A549 (cell line): ENCODE measurements around the gene RAP2B. TPM values are rescaled to one million over a fixed set of nuclear protein-coding genes. Genes with fewer than 3 reads are reported as not detected.
A peak's percentile ranks its signal among the peaks of the same experiment; 100 is the strongest.
"Not testable (repeated sequence)": the region's sequence is repeated elsewhere in the genome, so short reads cannot be mapped to it uniquely, and the experiment has no call there.

Experiments used
- ATAC-seq, 2 experiments: fragments of 200-7000 bp in 1 of 2; fragments of >200 bp in 1 of 2; cut with Nextera tagmentation in 1 of 2; cut with Tn5 transposase in 1 of 2; 3 replicates each; pipeline versions ENCODE4 v1.8.0 to v1.9.1; 2018 to 2020; ENCODE audit warnings: mild to moderate bottlenecking in 1 of 2, moderate library complexity in 1 of 2
- CTCF ChIA-PET: fragments of 300-600 bp; sonication (Branson Sonifier 250); formaldehyde crosslinking; extraction: SDS; loops from one replicate; lab custom pipeline; 2021; ENCODE audit warnings: antibody characterized with exemption, inconsistent platforms; lab: Yijun Ruan, JAX
- POLR2A ChIA-PET: fragments of 350-600 bp; formaldehyde crosslinking; extraction: SDS; loops from one replicate; lab custom pipeline; 2021; ENCODE audit warnings: antibody characterized with exemption, inconsistent platforms; lab: Yijun Ruan, JAX
- DNase-seq, 2 experiments: peaks; one replicate each; pipeline versions ENCODE4 v3.0.0 to v3.0.0-alpha.2; 2011 to 2016; ENCODE audit warnings: low read depth in 1 of 2, low spot score in 1 of 2
- FAIRE-seq: peaks from 2 replicates; lab custom pipeline; 2011; peaks lifted over from hg19 to GRCh38; lab: Jason Lieb, UNC
- H3K27ac ChIP-seq, 2 experiments: fragments of >200 bp; sonication (Bioruptor Twin); formaldehyde crosslinking; 3 replicates each; pipeline ENCODE4 v1.5.1; 2016 to 2017
- H3K4me1 ChIP-seq: fragments of >200 bp; sonication (Bioruptor Twin); formaldehyde crosslinking; 3 replicates; pipeline ENCODE4 v1.6.1; 2016
- H3K4me2 ChIP-seq: fragments of >200 bp; sonication (Bioruptor Twin); formaldehyde crosslinking; 3 replicates; pipeline ENCODE4 v1.6.1; 2016
- H3K4me3 ChIP-seq: fragments of >200 bp; sonication (Bioruptor Twin); formaldehyde crosslinking; 3 replicates; pipeline ENCODE4 v1.5.1; 2016
- H3K9me3 ChIP-seq: fragments of >200 bp; sonication (Bioruptor Twin); formaldehyde crosslinking; 3 replicates; pipeline ENCODE4 v1.6.1; 2016
- BHLHE40 ChIP-seq: IDR thresholded peaks from 2 replicates; pipeline ENCODE4 v1.6.1; 2012; ENCODE audit warnings: low read depth, low read length, inconsistent platforms
- CEBPB ChIP-seq, 2 experiments: fragments of >200 bp in 1 of 2; sonication (Bioruptor Twin) in 1 of 2; formaldehyde crosslinking in 1 of 2; IDR thresholded peaks; 2 replicates each; pipeline ENCODE4 v1.6.1; 2012 to 2016
- CHD4 ChIP-seq: fragments of 200-600 bp; sonication (generic); IDR thresholded peaks from 2 replicates; pipeline ENCODE4 v1.6.1; 2016; ENCODE audit warnings: antibody characterized with exemption, mild to moderate bottlenecking, borderline replicate concordance
- EHMT2 ChIP-seq: fragments of 200-600 bp; sonication (generic); IDR thresholded peaks from 2 replicates; pipeline ENCODE4 v1.6.1; 2016; ENCODE audit warnings: antibody characterized with exemption, low read depth, mild to moderate bottlenecking, moderate library complexity
- ESRRA ChIP-seq: fragments of 150-350 bp; IDR thresholded peaks from 2 replicates; pipeline ENCODE4 v1.6.1; 2014; ENCODE audit warnings: mild to moderate bottlenecking, low read length, borderline replicate concordance
- FOSB ChIP-seq: fragments of 250-450 bp; sonication (Bioruptor Pico); IDR thresholded peaks from 2 replicates; pipeline ENCODE4 v1.5.0; 2020; ENCODE audit warnings: mild to moderate bottlenecking, moderate library complexity
- FOSL2 ChIP-seq, 2 experiments: fragments of 450-650 bp in 1 of 2; fragments of >200 bp in 1 of 2; sonication (Bioruptor Twin) in 1 of 2; formaldehyde crosslinking; IDR thresholded peaks; 2 replicates each; pipeline versions ENCODE4 v1.5.0 to v1.6.1; 2016 to 2020; ENCODE audit warnings: mild to moderate bottlenecking in 1 of 2, moderate library complexity in 1 of 2
- FOXS1 ChIP-seq: fragments of 250-450 bp; sonication (Bioruptor Pico); IDR thresholded peaks from 2 replicates; pipeline ENCODE4 v1.5.0; 2020; ENCODE audit warnings: mild to moderate bottlenecking, moderate library complexity
- GATA3 ChIP-seq: IDR thresholded peaks from 2 replicates; pipeline ENCODE4 v1.6.1; 2012; ENCODE audit warnings: borderline replicate concordance
- HEYL ChIP-seq: fragments of 250-450 bp; sonication (Bioruptor Pico); IDR thresholded peaks from 2 replicates; pipeline ENCODE4 v1.8.0; 2021; ENCODE audit warnings: mild to moderate bottlenecking, moderate library complexity
- KDM1A ChIP-seq: fragments of 200-600 bp; sonication (generic); IDR thresholded peaks from 2 replicates; pipeline ENCODE4 v1.6.1; 2016; ENCODE audit warnings: low read depth, mild to moderate bottlenecking
- KDM5A ChIP-seq: fragments of 200-600 bp; sonication (generic); IDR thresholded peaks from 2 replicates; pipeline ENCODE4 v1.6.1; 2016; ENCODE audit warnings: antibody characterized with exemption, mild to moderate bottlenecking
- MAZ ChIP-seq: fragments of 150-350 bp; IDR thresholded peaks from 2 replicates; pipeline ENCODE4 v1.6.1; 2014; ENCODE audit warnings: antibody characterized with exemption, low read depth, low read length, borderline replicate concordance
- MYC ChIP-seq: IDR thresholded peaks from 2 replicates; pipeline ENCODE4 v1.6.1; 2012; ENCODE audit warnings: mild to moderate bottlenecking, inconsistent platforms, low read length, improper control_type of control experiment, borderline replicate concordance
- NR3C1 ChIP-seq: fragments of >200 bp; sonication (Bioruptor Twin); formaldehyde crosslinking; IDR thresholded peaks from 3 replicates; pipeline ENCODE4 v1.6.1; 2017
- POLR2AphosphoS2 ChIP-seq: conservative IDR thresholded peaks from 2 replicates; pipeline ENCODE4 v1.6.1; 2012; ENCODE audit warnings: low read length, improper control_type of control experiment, inconsistent platforms
- RNF2 ChIP-seq: fragments of 200-600 bp; sonication (generic); IDR thresholded peaks from 2 replicates; pipeline ENCODE4 v1.6.1; 2016; ENCODE audit warnings: low read depth, mild to moderate bottlenecking, antibody characterized with exemption, moderate library complexity, borderline replicate concordance
- TFCP2L1 ChIP-seq: fragments of 250-450 bp; sonication (Bioruptor Pico); IDR thresholded peaks from 2 replicates; pipeline ENCODE4 v1.5.0; 2021; ENCODE audit warnings: mild to moderate bottlenecking
- TP53 ChIP-seq: fragments of 250-450 bp; sonication (Bioruptor Pico); IDR thresholded peaks from 2 replicates; pipeline ENCODE4 v1.5.0; 2021; ENCODE audit warnings: mild to moderate bottlenecking, moderate library complexity
- ZC3H11A ChIP-seq: fragments of 450-650 bp; IDR thresholded peaks from 2 replicates; pipeline ENCODE4 v1.6.1; 2014; ENCODE audit warnings: antibody characterized with exemption, mild to moderate bottlenecking
- ZNF302 ChIP-seq: fragments of 250-450 bp; sonication (Bioruptor Pico); IDR thresholded peaks from 2 replicates; pipeline ENCODE4 v1.9.0; 2021; ENCODE audit warnings: inconsistent platforms, mild to moderate bottlenecking, moderate library complexity
- ZSCAN20 ChIP-seq: fragments of 250-450 bp; sonication (Bioruptor Pico); IDR thresholded peaks from 2 replicates; pipeline ENCODE4 v1.8.0; 2022; ENCODE audit warnings: mild to moderate bottlenecking, moderate library complexity
- WGBS: methylation state at CpG from one replicate; pipeline ENCODE4 v1.1.6; 2017; ENCODE audit errors: missing lambda C conversion rate; 5-methylcytosine and 5-hydroxymethylcytosine counted together
- polyA plus RNA-seq, 4 experiments: library from polyadenylated mRNA; depleted of rRNA in 3 of 4; stranded (reverse); fragments of >200 nt; fragmentation: RNase III in 1 of 4; extraction: RNeasy Plus Mini Kit Qiagen cat#74134 plus additional on column Dnase treatment in 1 of 4; gene quantifications; 2 replicates in 3 of 4; 3 replicates in 1 of 4; pipeline ENCODE4 v1.2.3, GENCODE V29; 2011 to 2017
- TF ChIP-seq, protein P1 (sequence below): fragments of 200-600 bp; sonication (generic); IDR thresholded peaks from 2 replicates; pipeline ENCODE4 v1.6.1; 2016; ENCODE audit warnings: antibody characterized with exemption, mild to moderate bottlenecking, moderate library complexity
- TF ChIP-seq, protein P2 (sequence below): IDR thresholded peaks from 2 replicates; pipeline ENCODE4 v1.6.1; 2012; ENCODE audit warnings: low read depth, borderline replicate concordance

The RAP2B gene
- polyA plus RNA-seq, 2 of the 4 experiments (the other 2 are of a cell fraction): 5.6 to 6.7 TPM

DNA sequence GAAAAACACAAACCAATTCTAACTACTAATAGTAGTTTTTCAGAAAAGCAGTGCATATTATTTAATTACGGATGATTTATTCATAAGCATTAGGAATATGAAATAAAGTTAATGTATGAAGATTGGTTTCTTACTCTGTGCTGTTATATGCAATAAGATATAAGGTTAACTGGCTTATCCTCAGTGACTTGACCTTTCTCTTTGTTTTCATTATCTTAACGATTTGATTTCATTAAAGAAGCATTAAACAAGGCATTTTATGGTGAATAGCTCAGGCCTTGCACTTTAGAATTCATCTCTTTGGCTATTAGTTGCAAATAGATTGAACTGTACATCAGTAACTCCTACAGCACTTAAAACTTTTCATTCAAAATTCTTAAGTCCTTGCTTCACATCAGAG lies 28.9 kb downstream of the RAP2B start (continued):
- TF ChIP-seq, protein P1, sequence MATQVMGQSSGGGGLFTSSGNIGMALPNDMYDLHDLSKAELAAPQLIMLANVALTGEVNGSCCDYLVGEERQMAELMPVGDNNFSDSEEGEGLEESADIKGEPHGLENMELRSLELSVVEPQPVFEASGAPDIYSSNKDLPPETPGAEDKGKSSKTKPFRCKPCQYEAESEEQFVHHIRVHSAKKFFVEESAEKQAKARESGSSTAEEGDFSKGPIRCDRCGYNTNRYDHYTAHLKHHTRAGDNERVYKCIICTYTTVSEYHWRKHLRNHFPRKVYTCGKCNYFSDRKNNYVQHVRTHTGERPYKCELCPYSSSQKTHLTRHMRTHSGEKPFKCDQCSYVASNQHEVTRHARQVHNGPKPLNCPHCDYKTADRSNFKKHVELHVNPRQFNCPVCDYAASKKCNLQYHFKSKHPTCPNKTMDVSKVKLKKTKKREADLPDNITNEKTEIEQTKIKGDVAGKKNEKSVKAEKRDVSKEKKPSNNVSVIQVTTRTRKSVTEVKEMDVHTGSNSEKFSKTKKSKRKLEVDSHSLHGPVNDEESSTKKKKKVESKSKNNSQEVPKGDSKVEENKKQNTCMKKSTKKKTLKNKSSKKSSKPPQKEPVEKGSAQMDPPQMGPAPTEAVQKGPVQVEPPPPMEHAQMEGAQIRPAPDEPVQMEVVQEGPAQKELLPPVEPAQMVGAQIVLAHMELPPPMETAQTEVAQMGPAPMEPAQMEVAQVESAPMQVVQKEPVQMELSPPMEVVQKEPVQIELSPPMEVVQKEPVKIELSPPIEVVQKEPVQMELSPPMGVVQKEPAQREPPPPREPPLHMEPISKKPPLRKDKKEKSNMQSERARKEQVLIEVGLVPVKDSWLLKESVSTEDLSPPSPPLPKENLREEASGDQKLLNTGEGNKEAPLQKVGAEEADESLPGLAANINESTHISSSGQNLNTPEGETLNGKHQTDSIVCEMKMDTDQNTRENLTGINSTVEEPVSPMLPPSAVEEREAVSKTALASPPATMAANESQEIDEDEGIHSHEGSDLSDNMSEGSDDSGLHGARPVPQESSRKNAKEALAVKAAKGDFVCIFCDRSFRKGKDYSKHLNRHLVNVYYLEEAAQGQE: no peak
- no peak for TF ChIP-seq ZNF302 (CRISPR knock-in tag)

DNA sequence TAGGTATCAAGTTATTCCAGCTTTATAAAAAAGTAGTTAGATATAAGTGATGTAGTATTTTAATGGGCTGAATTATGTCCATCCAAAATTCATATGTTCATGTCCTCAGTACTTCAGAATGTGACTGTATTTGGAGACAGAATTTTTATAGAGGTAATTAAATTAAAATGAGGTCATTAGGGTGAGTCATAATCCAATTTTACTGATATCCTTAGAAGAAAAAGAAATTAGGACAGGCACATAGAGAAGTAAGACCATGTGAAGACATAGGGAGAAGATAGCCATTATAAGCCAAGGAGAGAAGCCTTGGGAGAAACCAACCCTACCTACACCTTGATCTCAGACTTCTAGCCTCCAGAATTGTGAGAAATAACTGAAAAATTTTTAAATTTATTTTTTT lies 30.3 kb downstream of the RAP2B start:
- ATAC-seq: no peak

DNA sequence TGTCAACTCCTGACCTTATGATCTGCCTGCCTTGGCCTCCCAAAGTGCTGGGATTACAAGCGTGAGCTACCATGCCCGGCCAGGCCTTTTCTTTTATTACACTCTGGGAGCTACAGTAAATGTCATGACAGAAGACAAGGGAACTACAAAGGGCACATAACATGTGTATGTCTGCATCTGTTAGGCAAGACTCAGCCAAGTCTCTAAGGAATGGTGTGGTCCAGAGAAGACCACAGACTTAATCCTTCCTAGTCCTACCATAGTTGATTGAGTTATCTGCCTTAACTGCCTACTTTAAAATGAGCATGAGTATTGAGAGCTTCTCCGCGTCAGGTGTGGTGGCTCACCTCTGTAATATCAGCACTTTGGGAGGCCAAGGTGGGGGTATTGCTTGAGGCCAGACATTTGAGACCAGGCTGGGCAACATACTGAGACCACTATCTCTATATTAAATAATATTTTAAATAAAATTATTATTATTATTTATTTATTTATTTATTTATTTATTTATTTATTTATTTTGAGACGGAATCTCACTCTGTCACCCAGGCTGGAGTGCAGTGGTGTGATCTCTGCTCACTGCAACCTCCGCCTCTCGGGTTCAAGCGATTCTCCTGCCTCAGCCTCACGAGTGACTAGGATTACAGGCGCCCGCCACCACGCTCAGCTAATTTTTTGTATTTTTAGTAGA lies 31.9 kb downstream of the RAP2B start:
- CTCF ChIA-PET: interaction anchor here (0.5 to 1.3 kb wide), 3 partner anchors 53 to 151 kb away, joined by 3 read pairs; no protein-coding TSS in a partner anchor
- H3K9me3 ChIP-seq, FAIRE-seq, H3K27ac ChIP-seq, POLR2A ChIA-PET, H3K4me1 ChIP-seq: not testable (repeated sequence)
- 95% methylated on average over 12 of the region's 12 CpGs for WGBS
- peak; percentile 32 for TF ChIP-seq ZC3H11A
- TF ChIP-seq, all 56 proteins: peak for 1; not testable (repeated sequence) for 55
- not testable (repeated sequence) for DNase-seq, H3K4me3 ChIP-seq, ATAC-seq, H3K4me2 ChIP-seq

More for the DNA sequence above, 30.3 kb downstream of the RAP2B start:
- DNase-seq (no peak), FAIRE-seq (no peak)
- ChIA-PET CTCF (interaction anchor here (1.3 kb wide), 1 partner anchor 55 kb away, joined by 3 read pairs; no protein-coding TSS in a partner anchor), POLR2A (no interaction called here)
- Histone ChIP-seq H3K4me2 (no peak overlapping the region), H3K4me3 (no peak overlapping the region), H3K27ac (no peak overlapping the region), H3K9me3 (no peaks in the 10 kb centered on the region), H3K4me1 (no peaks in the 10 kb centered on the region)
- TF ChIP-seq KDM5A: no peak
- no peak for TF ChIP-seq MAZ
- no peak for TF ChIP-seq FOXS1 (CRISPR knock-in tag)
- no peak for TF ChIP-seq TFCP2L1 (CRISPR knock-in tag)
- TF ChIP-seq FOSL2 (IDR thresholded peaks at IDR 0.05): no peak
- TF ChIP-seq FOSL2 (CRISPR knock-in tag; IDR thresholded peaks at IDR 0.05): peak; percentile 49; the same call in 1 of the 2 replicates
- no peak for TF ChIP-seq MYC
- no peak for TF ChIP-seq TP53 (CRISPR knock-in tag)
- TF ChIP-seq FOSB (CRISPR knock-in tag): no peak

DNA sequence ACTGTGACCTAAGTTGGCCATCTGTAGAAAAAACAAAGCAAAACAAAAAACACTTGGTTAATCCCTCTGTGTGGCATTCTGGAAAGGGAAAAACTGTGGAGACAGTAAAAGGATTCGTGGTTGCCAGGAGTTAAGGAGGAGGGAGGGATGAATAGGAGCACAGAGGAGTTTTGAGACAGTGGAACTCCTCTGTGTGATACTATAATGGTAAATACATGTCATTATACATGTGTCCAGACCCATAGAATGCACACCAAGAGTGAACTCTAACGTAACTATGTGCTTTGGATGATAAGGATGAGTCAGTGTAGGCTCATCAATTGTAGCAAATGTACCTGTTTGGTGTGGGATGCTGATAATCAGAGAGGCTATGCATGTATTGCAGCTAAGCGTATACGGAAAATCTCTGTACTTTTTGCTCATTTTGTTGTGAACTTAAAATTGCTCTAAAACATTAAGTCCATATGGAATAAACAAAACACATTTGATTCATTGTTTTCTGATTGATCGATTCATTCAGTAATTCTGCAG lies 33.4 kb downstream of the RAP2B start:
- Histone ChIP-seq H3K9me3 (no peaks in the 10 kb centered on the region), H3K27ac (no peak overlapping the region), H3K4me2 (no peak overlapping the region), H3K4me1 (no peaks in the 10 kb centered on the region), H3K4me3 (no peak overlapping the region)
- TF ChIP-seq, protein P2, sequence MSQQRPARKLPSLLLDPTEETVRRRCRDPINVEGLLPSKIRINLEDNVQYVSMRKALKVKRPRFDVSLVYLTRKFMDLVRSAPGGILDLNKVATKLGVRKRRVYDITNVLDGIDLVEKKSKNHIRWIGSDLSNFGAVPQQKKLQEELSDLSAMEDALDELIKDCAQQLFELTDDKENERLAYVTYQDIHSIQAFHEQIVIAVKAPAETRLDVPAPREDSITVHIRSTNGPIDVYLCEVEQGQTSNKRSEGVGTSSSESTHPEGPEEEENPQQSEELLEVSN: no peak
- TF ChIP-seq EHMT2 (no peak), MAZ (no peak), ZSCAN20 (CRISPR knock-in tag) (no peak), RNF2 (no peak), TP53 (CRISPR knock-in tag) (no peak), NR3C1 (no peak), KDM1A (no peak), HEYL (CRISPR knock-in tag) (no peak), POLR2AphosphoS2 (no peak), GATA3 (no peak), CEBPB (IDR thresholded peaks at IDR 0.05) (no peak), BHLHE40 (no peak), TFCP2L1 (CRISPR knock-in tag) (no peak), ZC3H11A (no peak), CHD4 (no peak), FOSB (CRISPR knock-in tag) (no peak), ESRRA (no peak)
- WGBS: 54% methylated on average over 5 of the region's 5 CpGs
- DNase-seq (no peak), FAIRE-seq (no peak), ATAC-seq (no peak)
- ChIA-PET CTCF (no interaction called here), POLR2A (no interaction called here)
